K562 (cell line): ENCODE measurements around the gene METAP2. TPM values are rescaled to one million over a fixed set of nuclear protein-coding genes. Genes with fewer than 3 reads are reported as not detected.
A peak's percentile ranks its signal among the peaks of the same experiment; 100 is the strongest.

Source experiments
- ATAC-seq: fragments of 200-7000 bp; cut with Tn5 transposase; 3 replicates; pipeline ENCODE4 v1.9.1; 2020; ENCODE audit warnings: moderate library complexity
- BruUV-seq: library from RNA; stranded (reverse); fragments of 400-500 nt; replicated peaks from 2 replicates; lab custom pipeline; 2021; lab: Mats Ljungman, UMichigan
- CTCF ChIA-PET: fragments of 300-600 bp; formaldehyde crosslinking; extraction: SDS; loops from one replicate; lab custom pipeline; 2021; ENCODE audit warnings: low intra/inter-chr PET ratio; lab: Yijun Ruan, JAX
- POLR2A ChIA-PET: fragments of 300-600, 350-650 bp; sonication (Branson Sonifier 250); formaldehyde crosslinking; extraction: SDS; loops from one replicate; lab custom pipeline; 2021; ENCODE audit warnings: antibody characterized with exemption, inconsistent platforms; lab: Yijun Ruan, JAX
- DNase-seq, 4 experiments: peaks; one replicate each; pipeline versions ENCODE4 v3.0.0 to v3.0.0-alpha.2; 2011 to 2018; ENCODE audit warnings: low spot score in 3 of 4, mixed read lengths in 3 of 4; ENCODE audit errors: extremely low read depth in 1 of 4
- FAIRE-seq: peaks from 2 replicates; lab custom pipeline; 2011; peaks lifted over from hg19 to GRCh38; lab: Jason Lieb, UNC
- H2AFZ ChIP-seq: 2 replicates; pipeline ENCODE4 v1.6.0; 2011; ENCODE audit warnings: low read depth, low read length, control low read depth, inconsistent platforms
- H3K27ac ChIP-seq: fragments of 200-600 bp; 3 replicates; pipeline ENCODE4 v1.8.0; 2011; ENCODE audit warnings: low read depth, mild to moderate bottlenecking, control low read depth, inconsistent platforms, low read length, moderate library complexity, mixed read lengths; ENCODE audit errors: extremely low read depth
- H3K27me3 ChIP-seq, 2 experiments: fragments of 300-600 bp in 1 of 2; 2 replicates in 1 of 2; 3 replicates in 1 of 2; pipeline versions ENCODE4 v1.6.0 to v1.8.0; 2011; ENCODE audit warnings: inconsistent platforms in 2 of 2, low read length in 2 of 2, mild to moderate bottlenecking in 1 of 2, mixed read lengths in 1 of 2, moderate library complexity in 1 of 2; ENCODE audit not compliant: control insufficient read depth in 2 of 2, insufficient read depth in 2 of 2
- H3K36me3 ChIP-seq: fragments of 300-600 bp; 3 replicates; pipeline ENCODE4 v1.8.0; 2011; ENCODE audit warnings: mild to moderate bottlenecking, low read length, inconsistent platforms; ENCODE audit not compliant: control insufficient read depth, insufficient read depth
- H3K4me1 ChIP-seq, 2 experiments: fragments of 200-600 bp in 1 of 2; replicated peaks in 1 of 2; 2 replicates in 1 of 2; 3 replicates in 1 of 2; pipeline versions ENCODE4 v1.5.1 to v1.8.0; 2011; ENCODE audit warnings: inconsistent platforms in 2 of 2, low read length in 2 of 2, mild to moderate bottlenecking in 1 of 2, mixed read lengths in 1 of 2, moderate library complexity in 1 of 2; ENCODE audit not compliant: control insufficient read depth in 2 of 2, insufficient read depth in 2 of 2
- H3K4me2 ChIP-seq: 2 replicates; pipeline ENCODE4 v1.6.1; 2011; ENCODE audit warnings: low read length, control low read depth, inconsistent platforms, mixed read lengths; ENCODE audit not compliant: insufficient read depth
- H3K4me3 ChIP-seq: fragments of 200-600 bp; sonication (generic), shearing (Covaris generic); 2 replicates; pipeline ENCODE4 v1.5.1; 2016; ENCODE audit warnings: control low read depth, inconsistent platforms
- H3K79me2 ChIP-seq: fragments of 200-600 bp; 3 replicates; pipeline ENCODE4 v1.8.0; 2011; ENCODE audit warnings: low read length, inconsistent platforms; ENCODE audit not compliant: control insufficient read depth, insufficient read depth
- H3K9ac ChIP-seq, 2 experiments: 2 replicates each; pipeline versions ENCODE4 v1.6.0 to v1.6.1; 2011; ENCODE audit warnings: low read depth in 2 of 2, low read length in 2 of 2, control low read depth in 1 of 2, inconsistent platforms in 1 of 2, mild to moderate bottlenecking in 1 of 2, mixed read lengths in 1 of 2; ENCODE audit not compliant: insufficient read depth in 1 of 2
- H3K9me1 ChIP-seq: one replicate; pipeline ENCODE4 v1.6.0; 2011; ENCODE audit warnings: inconsistent platforms, mild to moderate bottlenecking, low read length, moderate library complexity; ENCODE audit not compliant: control insufficient read depth, insufficient read depth
- H3K9me3 ChIP-seq: replicated peaks from 2 replicates; pipeline ENCODE4 v1.5.1; 2011; ENCODE audit warnings: low read depth, low read length, inconsistent platforms; ENCODE audit not compliant: control insufficient read depth, insufficient read depth
- H4K20me1 ChIP-seq: replicated peaks from 2 replicates; pipeline ENCODE4 v1.6.1; 2011; ENCODE audit warnings: low read length, inconsistent platforms, mixed read lengths; ENCODE audit not compliant: control insufficient read depth, insufficient read depth
- CREB1 ChIP-seq, 2 experiments: sonication (generic) in 1 of 2; formaldehyde crosslinking in 1 of 2; IDR thresholded peaks; 2 replicates each; pipeline versions ENCODE4 v1.6.1 to v1.8.0; 2012 to 2022; ENCODE audit warnings: inconsistent platforms in 1 of 2, mild to moderate bottlenecking in 1 of 2, missing genetic modification reagents in 1 of 2, moderate library complexity in 1 of 2
- PML ChIP-seq: IDR thresholded peaks from 2 replicates; pipeline ENCODE4 v1.6.1; 2012; ENCODE audit warnings: low read length, inconsistent platforms
- SIN3A ChIP-seq, 2 experiments: fragments of 150-350 bp in 1 of 2; IDR thresholded peaks; 2 replicates each; pipeline ENCODE4 v1.6.1; 2011 to 2016; ENCODE audit warnings: borderline replicate concordance in 2 of 2, low read depth in 2 of 2, low read length in 2 of 2, mild to moderate bottlenecking in 2 of 2, moderate library complexity in 2 of 2; ENCODE audit not compliant: control insufficient read depth in 1 of 2
- TAF15 ChIP-seq: fragments of 200-400 bp; formaldehyde crosslinking; IDR thresholded peaks from 2 replicates; pipeline ENCODE4 v1.6.1; 2017; ENCODE audit warnings: mild to moderate bottlenecking, low read depth, low read length, moderate library complexity
- TEAD1 ChIP-seq, 2 experiments: fragments of 450-650 bp in 1 of 2; sonication (generic) in 1 of 2; formaldehyde crosslinking; IDR thresholded peaks; 2 replicates each; pipeline versions ENCODE4 v1.4.0 to v1.8.0; 2020 to 2022; ENCODE audit warnings: mild to moderate bottlenecking in 2 of 2, missing genetic modification reagents in 1 of 2
- TOE1 ChIP-seq, 2 experiments: fragments of 450-650 bp in 1 of 2; sonication (generic) in 1 of 2; formaldehyde crosslinking in 1 of 2; IDR thresholded peaks; 2 replicates each; pipeline versions ENCODE4 v1.7.1 to v1.8.0; 2016 to 2022; ENCODE audit warnings: borderline replicate concordance in 2 of 2, mild to moderate bottlenecking in 2 of 2, antibody characterized with exemption in 1 of 2, inconsistent platforms in 1 of 2, low read depth in 1 of 2, missing genetic modification reagents in 1 of 2, moderate library complexity in 1 of 2
- ZBED1 ChIP-seq: IDR thresholded peaks from 2 replicates; pipeline ENCODE4 v1.6.1; 2014
- WGBS: fragments of 100-300 bp; shearing (Covaris generic); methylation state at CpG from one replicate; pipeline ENCODE4 v1.1.6; 2016; ENCODE audit warnings: low coverage, mixed read lengths; ENCODE audit not compliant: insufficient coverage; ENCODE audit errors: missing lambda C conversion rate; 5-methylcytosine and 5-hydroxymethylcytosine counted together
- in situ Hi-C: fragments of 300-500 bp; cut with MboI; formaldehyde crosslinking; loops from 4 replicates; pipeline ENCODE4 v1.15.0; 2018; ENCODE audit warnings: inconsistent platforms, mixed read lengths
- intact Hi-C: fragments of 100-400 bp; cut with micrococcal nuclease; formaldehyde crosslinking; loops from 2 replicates; pipeline ENCODE4 v1.14.2; 2022
- polyA plus RNA-seq, 8 experiments: library from polyadenylated mRNA; depleted of rRNA in 4 of 8; stranded (reverse) in 5 of 8; unstranded in 3 of 8; fragments of >200 nt; fragmentation: Nextera tagmentation in 2 of 8; fragmentation: Illumina TruSeq in 1 of 8; extraction: Ambion mirVana in 2 of 8; extraction: Trizol in 1 of 8; gene quantifications; 2 replicates each; pipeline versions ENCODE4 v1.2.1 to v1.2.3, GENCODE V29; 2011 to 2014; ENCODE audit warnings: inconsistent platforms in 1 of 8, missing spikeins in 1 of 8
- total RNA-seq, 7 experiments: library from RNA; depleted of rRNA in 6 of 7; stranded (reverse); fragments of >200 nt in 6 of 7; fragmentation: Illumina TruSeq in 2 of 7; extraction: Trizol in 2 of 7; gene quantifications; 2 replicates each; pipeline versions ENCODE4 v1.2.1 to v1.2.3, GENCODE V29; 2011 to 2021; ENCODE audit warnings: low replicate concordance in 1 of 7
- TF ChIP-seq, protein P1 (sequence below), 2 experiments: IDR thresholded peaks; 2 replicates each; pipeline ENCODE4 v1.6.1; 2011; ENCODE audit warnings: borderline replicate concordance in 1 of 2, control low read depth in 1 of 2, low read depth in 1 of 2, low read length in 1 of 2, mild to moderate bottlenecking in 1 of 2, mixed read lengths in 1 of 2, moderate library complexity in 1 of 2; ENCODE audit not compliant: insufficient read depth in 1 of 2, insufficient read length in 1 of 2, poor library complexity in 1 of 2, severe bottlenecking in 1 of 2; ENCODE audit errors: extremely low read depth in 1 of 2
- TF ChIP-seq, protein P2 (sequence below): fragments of 250-450 bp; sonication (Bioruptor Pico); IDR thresholded peaks from 2 replicates; pipeline ENCODE4 v1.9.0; 2021; ENCODE audit warnings: mild to moderate bottlenecking, inconsistent platforms
- TF ChIP-seq, protein P3 (sequence below), 2 experiments: fragments of 200-800 bp in 1 of 2; sonication (Bioruptor generic) in 1 of 2; sonication (generic) in 1 of 2; formaldehyde crosslinking in 1 of 2; IDR thresholded peaks in 1 of 2; conservative IDR thresholded peaks in 1 of 2; 2 replicates each; pipeline versions ENCODE4 v1.5.0 to v1.6.1; 2016 to 2020; ENCODE audit warnings: missing compliant biosample characterization in 1 of 2, missing genetic modification characterization in 1 of 2, missing genetic modification reagents in 1 of 2

The METAP2 gene
- total and polyA plus RNA-seq, 9 of the 15 experiments (the other 6 are each of a cell fraction or from before 2014, with no cell fraction given) = 75.5 to 205 (median 164) TPM

DNA sequence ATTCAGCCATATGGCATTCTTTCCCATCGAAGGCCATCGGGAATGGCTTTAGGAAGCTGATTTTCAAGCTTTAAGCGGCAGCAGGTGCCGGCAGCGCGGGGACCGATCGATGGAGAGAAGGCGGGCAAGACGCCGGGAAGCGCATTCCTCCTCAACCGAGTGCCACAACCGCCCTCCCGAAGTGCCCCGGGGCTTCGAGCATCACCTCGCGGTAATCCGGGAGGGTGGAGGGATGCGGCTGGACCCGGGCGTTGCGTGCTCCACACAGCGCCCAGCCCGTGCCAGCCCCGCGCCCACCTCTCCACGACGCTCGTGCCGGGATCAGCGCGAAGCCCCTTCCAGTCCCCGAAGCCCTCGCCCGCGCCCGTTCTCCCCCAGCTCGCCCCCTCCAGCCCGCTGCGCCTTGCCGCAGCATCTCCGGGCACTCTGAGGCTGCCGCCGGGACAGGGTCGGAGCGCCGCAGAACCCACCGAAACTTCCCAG, 74.1 kb downstream of the METAP2 start (continued):
- TF ChIP-seq, protein P1, sequence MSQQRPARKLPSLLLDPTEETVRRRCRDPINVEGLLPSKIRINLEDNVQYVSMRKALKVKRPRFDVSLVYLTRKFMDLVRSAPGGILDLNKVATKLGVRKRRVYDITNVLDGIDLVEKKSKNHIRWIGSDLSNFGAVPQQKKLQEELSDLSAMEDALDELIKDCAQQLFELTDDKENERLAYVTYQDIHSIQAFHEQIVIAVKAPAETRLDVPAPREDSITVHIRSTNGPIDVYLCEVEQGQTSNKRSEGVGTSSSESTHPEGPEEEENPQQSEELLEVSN (IDR thresholded peaks at IDR 0.05; ENCODE audit: borderline replicate concordance in 1 of 2, extremely low read depth in 1 of 2, insufficient read depth in 1 of 2, insufficient read length in 1 of 2, low read depth in 1 of 2, low read length in 1 of 2, poor library complexity in 1 of 2, severe bottlenecking in 1 of 2) = peak; percentile 31 to 65
- TF ChIP-seq, all 486 proteins: peak for 5

DNA sequence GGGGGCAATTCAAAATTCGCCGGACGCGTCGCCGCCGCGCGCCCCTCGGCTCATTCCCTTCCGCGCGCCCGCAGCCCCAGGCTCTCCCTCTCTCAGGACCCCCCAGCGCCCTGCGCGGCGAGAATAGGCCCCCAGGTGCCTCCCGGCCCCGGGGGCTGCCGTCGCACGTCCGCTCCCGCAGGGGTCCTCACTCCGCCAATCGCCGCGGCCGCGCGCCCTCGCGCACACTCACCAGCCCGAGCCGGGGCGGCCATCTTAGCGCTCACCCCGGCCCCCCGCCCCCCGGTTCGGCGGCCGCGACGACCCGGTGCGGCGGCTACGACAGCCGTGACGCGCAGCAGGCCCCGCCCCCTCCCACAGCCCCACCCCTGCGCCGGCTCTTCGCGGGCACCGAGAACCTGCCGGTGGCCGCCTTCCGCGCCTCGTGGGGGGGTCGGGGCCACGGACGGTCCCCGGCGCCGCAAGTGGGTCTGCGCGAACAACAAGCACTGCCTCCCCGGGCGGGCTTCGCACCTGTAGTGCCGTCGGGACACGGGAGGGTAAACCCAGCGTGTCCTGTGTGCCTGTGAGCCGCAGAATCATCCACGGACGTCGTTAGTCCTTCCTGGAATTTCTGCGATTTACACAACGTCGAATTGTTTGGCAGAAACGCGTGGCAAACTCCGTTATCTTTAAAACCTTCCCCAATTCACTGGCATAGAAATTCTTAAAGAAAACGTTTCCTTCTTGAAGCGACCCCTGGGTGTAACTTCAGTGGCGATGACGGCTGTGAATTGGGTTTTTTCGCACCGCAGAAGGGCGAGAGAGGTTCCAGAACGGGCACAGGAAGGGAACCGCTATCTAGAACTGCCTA, 74.8 kb downstream of the METAP2 start:
- no peak for FAIRE-seq
- H3K4me3 ChIP-seq = peak overlapping the region; percentile 60
- peak; percentile 49; the same call in 1 of the 2 replicates for TF ChIP-seq CREB1 (IDR thresholded peaks at IDR 0.05)
- no peak for TF ChIP-seq CREB1 (CRISPR knock-in tag; IDR thresholded peaks at IDR 0.05)
- TF ChIP-seq ZBED1 = no peak
- TF ChIP-seq TEAD1 (CRISPR knock-in tag; IDR thresholded peaks at IDR 0.05) = 0 out of 4 replicates have a peak, but pooled peaks of 1 of the 2 experiments have one; percentile 34
- TF ChIP-seq SIN3A (IDR thresholded peaks at IDR 0.05; ENCODE audit: borderline replicate concordance in 2 of 2, control insufficient read depth in 1 of 2, low read depth in 2 of 2, low read length in 2 of 2) = no peak
- TF ChIP-seq TAF15 = no peak
- no peak for TF ChIP-seq TOE1 (IDR thresholded peaks at IDR 0.05; ENCODE audit: borderline replicate concordance)
- TF ChIP-seq TOE1 (CRISPR knock-in tag; IDR thresholded peaks at IDR 0.05; ENCODE audit: borderline replicate concordance, low read depth) = no peak
- TF ChIP-seq, protein P2, sequence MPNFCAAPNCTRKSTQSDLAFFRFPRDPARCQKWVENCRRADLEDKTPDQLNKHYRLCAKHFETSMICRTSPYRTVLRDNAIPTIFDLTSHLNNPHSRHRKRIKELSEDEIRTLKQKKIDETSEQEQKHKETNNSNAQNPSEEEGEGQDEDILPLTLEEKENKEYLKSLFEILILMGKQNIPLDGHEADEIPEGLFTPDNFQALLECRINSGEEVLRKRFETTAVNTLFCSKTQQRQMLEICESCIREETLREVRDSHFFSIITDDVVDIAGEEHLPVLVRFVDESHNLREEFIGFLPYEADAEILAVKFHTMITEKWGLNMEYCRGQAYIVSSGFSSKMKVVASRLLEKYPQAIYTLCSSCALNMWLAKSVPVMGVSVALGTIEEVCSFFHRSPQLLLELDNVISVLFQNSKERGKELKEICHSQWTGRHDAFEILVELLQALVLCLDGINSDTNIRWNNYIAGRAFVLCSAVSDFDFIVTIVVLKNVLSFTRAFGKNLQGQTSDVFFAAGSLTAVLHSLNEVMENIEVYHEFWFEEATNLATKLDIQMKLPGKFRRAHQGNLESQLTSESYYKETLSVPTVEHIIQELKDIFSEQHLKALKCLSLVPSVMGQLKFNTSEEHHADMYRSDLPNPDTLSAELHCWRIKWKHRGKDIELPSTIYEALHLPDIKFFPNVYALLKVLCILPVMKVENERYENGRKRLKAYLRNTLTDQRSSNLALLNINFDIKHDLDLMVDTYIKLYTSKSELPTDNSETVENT (CRISPR knock-in tag) = peak; percentile 34; the same call in 1 of the 2 replicates
- no peak for TF ChIP-seq PML
- TF ChIP-seq, protein P3, sequence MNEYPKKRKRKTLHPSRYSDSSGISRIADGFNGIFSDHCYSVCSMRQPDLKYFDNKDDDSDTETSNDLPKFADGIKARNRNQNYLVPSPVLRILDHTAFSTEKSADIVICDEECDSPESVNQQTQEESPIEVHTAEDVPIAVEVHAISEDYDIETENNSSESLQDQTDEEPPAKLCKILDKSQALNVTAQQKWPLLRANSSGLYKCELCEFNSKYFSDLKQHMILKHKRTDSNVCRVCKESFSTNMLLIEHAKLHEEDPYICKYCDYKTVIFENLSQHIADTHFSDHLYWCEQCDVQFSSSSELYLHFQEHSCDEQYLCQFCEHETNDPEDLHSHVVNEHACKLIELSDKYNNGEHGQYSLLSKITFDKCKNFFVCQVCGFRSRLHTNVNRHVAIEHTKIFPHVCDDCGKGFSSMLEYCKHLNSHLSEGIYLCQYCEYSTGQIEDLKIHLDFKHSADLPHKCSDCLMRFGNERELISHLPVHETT (CRISPR knock-in tag; conservative IDR thresholded peaks at IDR 0.05 in 1 of 2, IDR thresholded peaks at IDR 0.05 in 1 of 2) = peak in 1 of 2 experiments; percentile 77; a peak in 2 of 4 replicates

More for the DNA sequence above, 74.8 kb downstream of the METAP2 start:
- BruUV-seq = TSS peak; percentile 33
- in situ Hi-C loops (no loop called here), intact Hi-C loops (no loop called here)
- Histone ChIP-seq H2AFZ (peak overlapping the region; percentile 88), H3K4me1 (peaks cover 0 to 12% of the 10 kb centered on the region in 2 experiments; a peak in 3 of 5 replicates), H3K27me3 (0 out of 5 replicates have a peak, but pooled peaks cover 0 to 3% of the 10 kb centered on the region in 2 experiments), H3K9ac (peak overlapping the region; percentile 67 to 89), H3K36me3 (no peaks in the 10 kb centered on the region), H3K9me3 (peaks cover 8% of the 10 kb centered on the region; the same call in 1 of the 2 replicates), H3K79me2 (peaks cover 4% of the 10 kb centered on the region; the same call in 1 of the 3 replicates), H4K20me1 (no peaks in the 10 kb centered on the region), H3K27ac (peak overlapping the region; percentile 64), H3K9me1 (no peaks in the 10 kb centered on the region), H3K4me2 (peak overlapping the region; percentile 74; the same call in 1 of the 2 replicates)
- peak; percentile 58 to 85 (median 80) for DNase-seq
- ChIA-PET CTCF (no interaction called here), POLR2A (no interaction called here)
- peak; percentile 85 for ATAC-seq
- 38% methylated on average over 28 of the region's 98 CpGs for WGBS
